H9 (cell line): ENCODE measurements around the gene OR52B6. TPM values are rescaled to one million over a fixed set of nuclear protein-coding genes. Genes with fewer than 3 reads are reported as not detected.

ENCODE experiments used
- DNase-seq: peaks from one replicate; pipeline ENCODE4 v3.0.0-alpha.2; 2017
- H2AFZ ChIP-seq: one replicate; pipeline ENCODE4 v1.6.1; 2013; ENCODE audit warnings: mild to moderate bottlenecking, low read length, control low read depth, moderate library complexity
- H2AK5ac ChIP-seq: 2 replicates; pipeline ENCODE4 v1.6.1; 2013; ENCODE audit warnings: low read length, control low read depth, mixed read lengths; ENCODE audit not compliant: insufficient read length
- H2BK120ac ChIP-seq: one replicate; pipeline ENCODE4 v1.6.1; 2013; ENCODE audit warnings: low read depth, mild to moderate bottlenecking, low read length, control low read depth, inconsistent platforms; ENCODE audit not compliant: poor library complexity, severe bottlenecking
- H2BK12ac ChIP-seq: 2 replicates; pipeline ENCODE4 v1.6.1; 2013; ENCODE audit warnings: low read length, control low read depth, mixed read lengths, low read depth; ENCODE audit not compliant: insufficient read length
- H2BK15ac ChIP-seq: 2 replicates; pipeline ENCODE4 v1.6.1; 2013; ENCODE audit warnings: low read depth, low read length, control low read depth
- H2BK20ac ChIP-seq: one replicate; pipeline ENCODE4 v1.6.1; 2013; ENCODE audit warnings: low read depth, mild to moderate bottlenecking, low read length, control low read depth, inconsistent platforms; ENCODE audit not compliant: poor library complexity, severe bottlenecking
- H2BK5ac ChIP-seq: 2 replicates; pipeline ENCODE4 v1.6.1; 2013; ENCODE audit warnings: low read length, control low read depth, mixed read lengths; ENCODE audit not compliant: insufficient read length
- H3K14ac ChIP-seq: 2 replicates; pipeline ENCODE4 v1.6.1; 2013; ENCODE audit warnings: low read length, control low read depth; ENCODE audit not compliant: insufficient read depth
- H3K18ac ChIP-seq: 2 replicates; pipeline ENCODE4 v1.6.1; 2013; ENCODE audit warnings: low read depth, mild to moderate bottlenecking, mixed read lengths, low read length, control low read depth; ENCODE audit not compliant: insufficient read length
- H3K23ac ChIP-seq: 2 replicates; pipeline ENCODE4 v1.6.1; 2013; ENCODE audit warnings: low read length, control low read depth, mixed read lengths, low read depth; ENCODE audit not compliant: insufficient read length
- H3K23me2 ChIP-seq: 2 replicates; pipeline ENCODE4 v1.6.1; 2013; ENCODE audit warnings: low read depth, mild to moderate bottlenecking, mixed read lengths, low read length, control low read depth; ENCODE audit not compliant: insufficient read length, poor library complexity, severe bottlenecking
- H3K27ac ChIP-seq: 2 replicates; pipeline ENCODE4 v1.5.1; 2013; ENCODE audit warnings: low read length, control low read depth, mixed read lengths, low read depth; ENCODE audit not compliant: insufficient read length
- H3K27me3 ChIP-seq: 2 replicates; pipeline ENCODE4 v1.6.1; 2013; ENCODE audit warnings: low read length, control low read depth, inconsistent platforms; ENCODE audit not compliant: insufficient read depth
- H3K4ac ChIP-seq: 2 replicates; pipeline ENCODE4 v1.6.1; 2013; ENCODE audit warnings: low read depth, mild to moderate bottlenecking, control low read depth, inconsistent platforms, low read length, moderate library complexity
- H3K4me1 ChIP-seq: 2 replicates; pipeline ENCODE4 v1.6.1; 2013; ENCODE audit warnings: low read length, control low read depth, inconsistent platforms; ENCODE audit not compliant: insufficient read depth
- H3K4me2 ChIP-seq: 2 replicates; pipeline ENCODE4 v1.6.1; 2013; ENCODE audit warnings: low read length, control low read depth, mixed read lengths; ENCODE audit not compliant: insufficient read length, insufficient read depth
- H3K56ac ChIP-seq: 2 replicates; pipeline ENCODE4 v1.6.1; 2013; ENCODE audit warnings: low read depth, mild to moderate bottlenecking, mixed read lengths, low read length, control low read depth; ENCODE audit not compliant: insufficient read length
- H3K79me1 ChIP-seq: 2 replicates; pipeline ENCODE4 v1.6.1; 2013; ENCODE audit warnings: low read depth, mild to moderate bottlenecking, moderate library complexity, low read length, control low read depth, inconsistent platforms; ENCODE audit not compliant: insufficient read depth, poor library complexity, severe bottlenecking
- H3K79me2 ChIP-seq: 2 replicates; pipeline ENCODE4 v1.6.1; 2013; ENCODE audit warnings: low read length, control low read depth, inconsistent platforms; ENCODE audit not compliant: insufficient read depth
- H3K9ac ChIP-seq: 2 replicates; pipeline ENCODE4 v1.6.1; 2013; ENCODE audit warnings: low read length, control low read depth, mixed read lengths; ENCODE audit not compliant: insufficient read length; ENCODE audit errors: extremely low read depth
- H3K9me3 ChIP-seq: one replicate; pipeline ENCODE4 v1.6.1; 2013; ENCODE audit warnings: low read depth, low read length, inconsistent platforms; ENCODE audit not compliant: control insufficient read depth
- H3T11ph ChIP-seq: one replicate; pipeline ENCODE4 v1.6.1; 2013; ENCODE audit warnings: mild to moderate bottlenecking, low read length, control low read depth, inconsistent platforms
- H4K20me1 ChIP-seq: one replicate; pipeline ENCODE4 v1.6.1; 2013; ENCODE audit not compliant: control insufficient read depth, insufficient read length, insufficient read depth
- H4K5ac ChIP-seq: 2 replicates; pipeline ENCODE4 v1.6.1; 2013; ENCODE audit warnings: low read depth, mild to moderate bottlenecking, mixed read lengths, low read length, control low read depth; ENCODE audit not compliant: insufficient read length
- H4K8ac ChIP-seq: replicated peaks from 2 replicates; pipeline ENCODE4 v1.6.1; 2013; ENCODE audit warnings: low read length, control low read depth, mixed read lengths, low read depth; ENCODE audit not compliant: insufficient read length
- H4K91ac ChIP-seq: 2 replicates; pipeline ENCODE4 v1.6.1; 2013; ENCODE audit warnings: low read depth, mild to moderate bottlenecking, moderate library complexity, mixed read lengths, low read length, control low read depth; ENCODE audit not compliant: insufficient read length
- H3K27ac Mint-ChIP-seq, 3 experiments: 2 replicates in 2 of 3; 3 replicates in 1 of 3; pipeline ENCODE4 v1.8.0; 2020 to 2021; ENCODE audit warnings: mixed read lengths in 3 of 3, mild to moderate bottlenecking in 1 of 3, moderate library complexity in 1 of 3
- H3K27me3 Mint-ChIP-seq: 2 replicates; pipeline ENCODE4 v1.8.0; 2021; ENCODE audit warnings: low read depth, mild to moderate bottlenecking, moderate library complexity, mixed read lengths
- H3K36me3 Mint-ChIP-seq, 3 experiments: 2 replicates in 2 of 3; 3 replicates in 1 of 3; pipeline ENCODE4 v1.8.0; 2020 to 2021; ENCODE audit warnings: low read depth in 3 of 3, mixed read lengths in 3 of 3; ENCODE audit not compliant: insufficient read depth in 1 of 3
- H3K4me1 Mint-ChIP-seq, 2 experiments: 2 replicates each; pipeline ENCODE4 v1.8.0; 2020; ENCODE audit warnings: mixed read lengths in 2 of 2
- H3K4me3 Mint-ChIP-seq, 2 experiments: 2 replicates in 1 of 2; 3 replicates in 1 of 2; pipeline ENCODE4 v1.8.0; 2020 to 2021; ENCODE audit warnings: mild to moderate bottlenecking in 2 of 2, mixed read lengths in 2 of 2, moderate library complexity in 1 of 2
- H3K9me3 Mint-ChIP-seq, 2 experiments: 2 replicates in 1 of 2; 3 replicates in 1 of 2; pipeline ENCODE4 v1.8.0; 2020; ENCODE audit warnings: mild to moderate bottlenecking in 2 of 2, mixed read lengths in 2 of 2, moderate library complexity in 1 of 2
- CTCF ChIP-seq: fragments of 200-600 bp; sonication (generic); conservative IDR thresholded peaks from 3 replicates; pipeline ENCODE4 v1.8.0; 2021; ENCODE audit warnings: antibody characterized with exemption, mild to moderate bottlenecking
- WGBS: extraction: QIAGEN DNeasy Blood & Tissue Kit; methylation state at CpG from one replicate; pipeline ENCODE4 v1.1.7; 2013; ENCODE audit warnings: missing lambda C conversion rate, low lambda C conversion rate, mixed read lengths; ENCODE audit not compliant: insufficient read length; ENCODE audit errors: extremely low coverage; 5-methylcytosine and 5-hydroxymethylcytosine counted together
- total RNA-seq: library from RNA; stranded (reverse); gene quantifications from 2 replicates; pipeline ENCODE4 v1.2.1, GENCODE V29; 2021

The OR52B6 gene
- total RNA-seq, 1 experiment from 2014 or later = not detected

GRCh38 chr11:5593146-5593545 is 12.5 kb downstream of the OR52B6 start:
- Histone ChIP-seq H3K9me3 (no peaks in the 10 kb centered on the region), H2AK5ac (no peak overlapping the region), H3K23ac (no peak overlapping the region), H3K56ac (no peak overlapping the region), H4K91ac (no peak overlapping the region), H3K4ac (no peak overlapping the region), H4K20me1 (no peaks in the 10 kb centered on the region), H3K23me2 (peaks cover 7% of the 10 kb centered on the region), H3K4me2 (no peak overlapping the region), H3K14ac (no peak overlapping the region), H3K27me3 (no peaks in the 10 kb centered on the region), H3K79me1 (no peaks in the 10 kb centered on the region), H2AFZ (no peak overlapping the region), H4K8ac (no peak overlapping the region), H2BK120ac (no peak overlapping the region), H2BK12ac (no peak overlapping the region), H2BK5ac (no peak overlapping the region), H2BK15ac (no peak overlapping the region), H2BK20ac (no peak overlapping the region), H3T11ph (no peak overlapping the region), H3K4me1 (no peaks in the 10 kb centered on the region), H3K79me2 (no peaks in the 10 kb centered on the region; the same call in 1 of the 2 replicates), H4K5ac (no peak overlapping the region), H3K27ac (no peak overlapping the region), H3K9ac (no peak overlapping the region), H3K18ac (no peak overlapping the region)
- H3K27me3 Mint-ChIP-seq = no peaks in the 10 kb centered on the region; the same call in 1 of the 2 replicates
- DNase-seq = no peak
- peaks cover 19 to 24% of the 10 kb centered on the region in 2 experiments for H3K4me1 Mint-ChIP-seq
- H3K9me3 Mint-ChIP-seq = peaks cover 5 to 6% of the 10 kb centered on the region in 2 experiments
- no peak overlapping the region for H3K27ac Mint-ChIP-seq
- no CpG with 5 or more reads among the region's 1 CpG for WGBS
- TF ChIP-seq CTCF = no peak
- H3K4me3 Mint-ChIP-seq = no peak overlapping the region
- peaks cover 7 to 8% (median 7%) of the 10 kb centered on the region in 3 experiments; a peak in 5 of 7 replicates for H3K36me3 Mint-ChIP-seq
